ENCODE data around the gene METTL23. TPM values are rescaled to one million over a fixed set of nuclear protein-coding genes. Genes with fewer than 3 reads are reported as not detected.
A peak's percentile ranks its signal among the peaks of the same experiment; 100 is the strongest.

The METTL23 gene
- total and polyA plus RNA-seq, 12 donors, result 24.6 to 91.5 (median 42.0) TPM

DNA sequence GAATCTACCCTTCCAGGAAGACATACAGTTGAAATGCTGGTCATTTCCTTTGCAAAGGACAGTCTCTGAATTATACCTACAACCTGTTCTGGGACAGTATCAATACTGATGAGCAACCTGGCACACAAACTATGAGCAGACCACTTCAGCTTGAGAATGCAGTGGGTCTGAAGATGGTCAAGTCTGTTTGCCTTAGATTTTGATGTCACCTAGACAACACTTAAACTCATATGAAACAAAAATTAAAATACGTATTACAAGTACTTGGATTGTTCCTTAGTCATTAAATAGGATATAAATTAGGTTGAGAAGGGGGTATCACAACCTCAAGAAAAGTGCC, 6.9 kb downstream of the METTL23 start:
- TF ChIP-seq POLR2A (IDR thresholded peaks at IDR 0.05), result no peak
- TF ChIP-seq, protein P1, sequence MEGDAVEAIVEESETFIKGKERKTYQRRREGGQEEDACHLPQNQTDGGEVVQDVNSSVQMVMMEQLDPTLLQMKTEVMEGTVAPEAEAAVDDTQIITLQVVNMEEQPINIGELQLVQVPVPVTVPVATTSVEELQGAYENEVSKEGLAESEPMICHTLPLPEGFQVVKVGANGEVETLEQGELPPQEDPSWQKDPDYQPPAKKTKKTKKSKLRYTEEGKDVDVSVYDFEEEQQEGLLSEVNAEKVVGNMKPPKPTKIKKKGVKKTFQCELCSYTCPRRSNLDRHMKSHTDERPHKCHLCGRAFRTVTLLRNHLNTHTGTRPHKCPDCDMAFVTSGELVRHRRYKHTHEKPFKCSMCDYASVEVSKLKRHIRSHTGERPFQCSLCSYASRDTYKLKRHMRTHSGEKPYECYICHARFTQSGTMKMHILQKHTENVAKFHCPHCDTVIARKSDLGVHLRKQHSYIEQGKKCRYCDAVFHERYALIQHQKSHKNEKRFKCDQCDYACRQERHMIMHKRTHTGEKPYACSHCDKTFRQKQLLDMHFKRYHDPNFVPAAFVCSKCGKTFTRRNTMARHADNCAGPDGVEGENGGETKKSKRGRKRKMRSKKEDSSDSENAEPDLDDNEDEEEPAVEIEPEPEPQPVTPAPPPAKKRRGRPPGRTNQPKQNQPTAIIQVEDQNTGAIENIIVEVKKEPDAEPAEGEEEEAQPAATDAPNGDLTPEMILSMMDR (IDR thresholded peaks at IDR 0.05), result no peak
- no peak for DNase-seq
- Histone ChIP-seq H3K36me3 (replicated peaks in 1 of 2) (peaks cover 0 to 58% of the 10 kb centered on the region in 2 donors), H3K9me3 (replicated peaks in 1 of 3) (no peaks in the 10 kb centered on the region), H3K27me3 (no peaks in the 10 kb centered on the region), H3K27ac (peak overlapping the region in 3 of 5 donors; percentile 10 to 99 (median 13)), H3K4me3 (peak overlapping the region in 1 of 4 donors; percentile 83), H3K4me1 (replicated peaks in 1 of 2) (peaks cover 29 to 65% of the 10 kb centered on the region in 2 donors)
- 57 to 92% (median 81%) methylated on average over 1 of the region's 1 CpG for WGBS, 4 donors
- intact Hi-C loops (cut with DNase I), result no loop called here

DNA sequence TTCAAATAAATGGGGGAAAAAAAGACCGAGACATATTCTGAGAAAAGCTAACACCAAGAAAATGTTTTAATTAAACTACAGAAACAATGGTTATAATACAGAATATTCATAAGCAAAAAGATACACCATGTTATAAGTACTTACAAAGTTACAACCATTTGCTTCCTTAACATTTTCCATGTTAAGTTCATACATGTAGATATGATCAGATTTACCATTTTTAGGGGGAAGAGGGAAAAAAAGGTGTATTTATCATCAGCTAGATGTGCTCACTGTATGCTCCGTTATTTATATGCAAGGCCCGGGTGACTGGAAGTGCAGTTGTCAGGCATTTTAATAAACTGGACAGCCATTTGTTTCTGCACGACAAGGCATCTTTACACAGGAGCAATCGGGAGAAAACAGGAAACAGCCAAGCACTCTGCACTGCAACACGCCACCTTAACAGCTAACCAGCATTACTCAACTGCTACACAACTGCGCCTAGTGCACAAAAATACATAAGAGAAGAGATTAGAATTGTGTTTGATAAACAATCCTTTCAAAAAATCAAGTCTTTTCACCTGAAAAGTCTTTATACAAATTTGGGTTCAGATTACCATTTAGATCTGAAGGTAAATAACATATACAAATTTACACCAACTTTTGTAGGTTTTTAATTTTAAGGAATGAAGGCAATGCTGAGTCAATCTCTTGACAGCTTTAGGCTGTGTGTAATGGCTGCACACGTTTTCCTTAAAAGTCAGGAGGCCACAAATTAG, 7.6 kb downstream of the METTL23 start:
- intact Hi-C loops (cut with DNase I), result no loop called here
- Histone ChIP-seq H3K9me3 (replicated peaks in 1 of 3) (no peaks in the 10 kb centered on the region), H3K27me3 (no peaks in the 10 kb centered on the region), H3K4me3 (peak overlapping the region in 1 of 4 donors; percentile 83), H3K4me1 (replicated peaks in 1 of 2) (peaks cover 32 to 68% of the 10 kb centered on the region in 2 donors), H3K27ac (peak overlapping the region in 3 of 5 donors; percentile 10 to 99 (median 18)), H3K36me3 (replicated peaks in 1 of 2) (peaks cover 0 to 58% of the 10 kb centered on the region in 2 donors)
- TF ChIP-seq, protein P1 (IDR thresholded peaks at IDR 0.05), result no peak
- no peak for TF ChIP-seq POLR2A (IDR thresholded peaks at IDR 0.05)
- WGBS, 4 donors, result 16 to 19% (median 19%) methylated on average over 8 of the region's 8 CpGs
- DNase-seq, result no peak

DNA sequence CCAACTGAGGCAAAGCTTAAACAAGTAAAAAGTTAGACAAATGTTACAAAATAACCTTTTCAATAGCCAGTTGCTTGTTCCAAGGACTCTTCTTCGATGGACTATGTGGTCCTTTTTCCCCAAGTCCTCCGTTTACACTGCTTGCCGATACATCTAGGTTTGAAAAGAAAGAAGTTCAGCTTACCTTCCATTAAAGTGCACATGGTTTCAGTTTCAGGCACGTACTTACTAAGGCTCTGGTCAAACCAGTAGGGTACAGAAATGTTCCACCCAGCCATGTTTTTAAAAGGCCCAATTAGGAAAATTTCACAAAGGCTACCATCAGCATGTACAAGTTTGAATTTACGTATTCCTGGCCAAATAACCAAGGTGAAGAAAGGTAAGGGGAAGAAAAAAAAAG, 8.4 kb downstream of the METTL23 start:
- peak overlapping the region in 2 of 5 donors; percentile 98 to 99 for H3K27ac ChIP-seq
- peaks cover 0 to 55% of the 10 kb centered on the region in 2 donors for H3K36me3 ChIP-seq (replicated peaks in 1 of 2)
- no peak for DNase-seq
- intact Hi-C loops (cut with DNase I), result no loop called here
- H3K4me3 ChIP-seq, result peak overlapping the region in 1 of 4 donors; percentile 83
- H3K9me3 ChIP-seq (replicated peaks in 1 of 3), result no peaks in the 10 kb centered on the region
- H3K27me3 ChIP-seq, result no peaks in the 10 kb centered on the region
- no peak for TF ChIP-seq POLR2A (IDR thresholded peaks at IDR 0.05)
- TF ChIP-seq, protein P1 (IDR thresholded peaks at IDR 0.05), result no peak
- peaks cover 32 to 67% of the 10 kb centered on the region in 2 donors for H3K4me1 ChIP-seq (replicated peaks in 1 of 2)
- whole genome bisulfite sequencing, 4 donors, result 8 to 12% (median 12%) methylated on average over 5 of the region's 5 CpGs

DNA sequence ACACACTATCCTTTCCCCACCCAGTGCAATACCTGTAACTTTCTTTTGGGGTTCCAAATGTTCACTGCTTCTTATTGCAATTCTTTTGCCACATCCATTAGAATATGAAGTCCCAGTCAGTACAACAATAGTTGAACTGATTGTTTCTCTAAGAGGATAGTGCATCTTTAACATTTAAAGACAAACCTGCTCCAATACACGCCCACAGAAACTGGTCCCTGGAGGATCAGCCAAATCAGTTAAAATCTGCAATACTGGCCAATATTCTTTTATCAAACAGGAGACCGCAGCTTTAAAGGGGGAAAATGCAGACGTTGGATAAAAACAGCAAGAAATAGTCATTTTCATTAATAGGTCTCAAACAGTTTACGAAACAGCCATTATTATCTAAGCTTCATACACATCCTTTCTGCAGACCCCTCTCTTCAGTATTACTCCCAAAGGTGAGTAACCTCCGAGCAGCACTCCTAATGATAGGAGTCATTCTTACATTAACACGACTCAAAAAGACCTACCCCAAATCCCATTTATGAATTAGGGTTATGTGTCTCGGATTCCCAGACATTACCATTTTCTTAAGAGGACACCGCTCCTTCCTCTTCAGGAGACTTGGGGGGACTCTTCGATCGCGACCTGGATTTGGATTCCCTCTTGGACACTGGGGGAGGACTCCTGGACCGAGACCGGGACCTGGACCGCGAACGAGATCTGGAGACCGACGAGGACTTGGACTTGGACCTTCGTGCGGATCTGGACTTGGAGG, 9.1 kb downstream of the METTL23 start:
- Histone ChIP-seq H3K27me3 (no peaks in the 10 kb centered on the region), H3K4me3 (peak overlapping the region; percentile 14 to 98 (median 90)), H3K36me3 (replicated peaks in 1 of 2) (peaks cover 0 to 50% of the 10 kb centered on the region in 2 donors), H3K9me3 (replicated peaks in 1 of 3) (no peaks in the 10 kb centered on the region), H3K27ac (peak overlapping the region; percentile 96 to 100 (median 99)), H3K4me1 (replicated peaks in 1 of 2) (peaks cover 32 to 75% of the 10 kb centered on the region in 2 donors)
- intact Hi-C loops (cut with DNase I), result no loop called here
- DNase-seq, result no peak
- 0 to 1% (median 1%) methylated on average over 8 to 20 of the region's 20 CpGs for WGBS, 4 donors
- TF ChIP-seq, protein P1 (IDR thresholded peaks at IDR 0.05), result no peak
- TF ChIP-seq POLR2A (IDR thresholded peaks at IDR 0.05), result no peak

Measured in adrenal gland (tissue), 12 donors.